IMR-90 (cell line): ENCODE measurements around the gene TAL2. TPM values are rescaled to one million over a fixed set of nuclear protein-coding genes. Genes with fewer than 3 reads are reported as not detected.

Experiments used
- ATAC-seq: fragments of 200-7000 bp; cut with Tn5 transposase; 2 replicates; pipeline ENCODE4 v1.9.1; 2020; ENCODE audit warnings: low read depth, mild to moderate bottlenecking, moderate library complexity
- BruUV-seq: library from RNA; stranded (reverse); fragments of 400-500 nt; replicated peaks from 2 replicates; lab custom pipeline; 2021; lab: Mats Ljungman, UMichigan
- CTCF ChIA-PET: fragments of 300-600 bp; formaldehyde crosslinking; extraction: SDS; loops from one replicate; lab custom pipeline; 2021; ENCODE audit warnings: antibody characterized with exemption; lab: Yijun Ruan, JAX
- POLR2A ChIA-PET: fragments of 300-600 bp; sonication (Branson Sonifier 250); formaldehyde crosslinking; loops from one replicate; lab custom pipeline; 2022; ENCODE audit warnings: antibody characterized with exemption; ENCODE audit not compliant: unreplicated experiment; lab: Charles Lee
- DNase-seq: peaks from one replicate; pipeline ENCODE4 v3.0.0; 2013
- H2AFZ ChIP-seq: replicated peaks from 2 replicates; pipeline ENCODE3; 2013; ENCODE audit warnings: low read length, mild to moderate bottlenecking; ENCODE audit not compliant: poor library complexity
- H2AK5ac ChIP-seq: 2 replicates; pipeline ENCODE4 v1.6.1; 2013; ENCODE audit warnings: low read depth, low read length, inconsistent platforms
- H2AK9ac ChIP-seq: replicated peaks from 2 replicates; pipeline ENCODE3; 2013; ENCODE audit warnings: mild to moderate bottlenecking, low read depth, low read length, moderate library complexity; ENCODE audit not compliant: poor library complexity
- H2BK120ac ChIP-seq: 2 replicates; pipeline ENCODE4 v1.6.1; 2013; ENCODE audit warnings: low read depth, low read length, inconsistent platforms
- H2BK15ac ChIP-seq: 3 replicates; pipeline ENCODE4 v1.6.1; 2013; ENCODE audit warnings: low read depth, low read length, inconsistent platforms
- H2BK20ac ChIP-seq: 2 replicates; pipeline ENCODE4 v1.6.1; 2013; ENCODE audit warnings: low read depth, mild to moderate bottlenecking, inconsistent platforms, low read length, moderate library complexity
- H2BK5ac ChIP-seq: 2 replicates; pipeline ENCODE4 v1.6.1; 2013; ENCODE audit warnings: mild to moderate bottlenecking, low read depth, low read length, inconsistent platforms; ENCODE audit not compliant: poor library complexity, severe bottlenecking
- H3K14ac ChIP-seq: replicated peaks from 2 replicates; pipeline ENCODE4 v1.6.1; 2013; ENCODE audit warnings: low read depth, low read length, inconsistent platforms
- H3K18ac ChIP-seq: 2 replicates; pipeline ENCODE4 v1.6.1; 2013; ENCODE audit warnings: low read depth, low read length, control low read depth
- H3K23ac ChIP-seq: 2 replicates; pipeline ENCODE4 v1.6.1; 2013; ENCODE audit warnings: low read depth, low read length, inconsistent platforms
- H3K27ac ChIP-seq: 2 replicates; pipeline ENCODE4 v1.5.1; 2013; ENCODE audit warnings: mild to moderate bottlenecking, control low read depth, low read length; ENCODE audit not compliant: insufficient read depth
- H3K27me3 ChIP-seq: 2 replicates; pipeline ENCODE4 v1.6.1; 2013; ENCODE audit warnings: low read length; ENCODE audit not compliant: control insufficient read depth, insufficient read depth
- H3K36me3 ChIP-seq: 2 replicates; pipeline ENCODE4 v1.6.1; 2013; ENCODE audit warnings: low read length, mixed read lengths; ENCODE audit not compliant: control insufficient read depth, insufficient read depth
- H3K4ac ChIP-seq: 2 replicates; pipeline ENCODE4 v1.6.1; 2013; ENCODE audit warnings: low read depth, low read length, inconsistent platforms
- H3K4me1 ChIP-seq: 2 replicates; pipeline ENCODE4 v1.6.1; 2013; ENCODE audit warnings: low read length, mixed read lengths; ENCODE audit not compliant: control insufficient read depth, insufficient read depth
- H3K4me2 ChIP-seq: 2 replicates; pipeline ENCODE4 v1.6.1; 2013; ENCODE audit warnings: low read depth, mild to moderate bottlenecking, control low read depth, low read length, moderate library complexity
- H3K4me3 ChIP-seq: 2 replicates; pipeline ENCODE4 v1.5.1; 2013; ENCODE audit warnings: low read depth, mild to moderate bottlenecking, control low read depth, low read length, moderate library complexity; ENCODE audit not compliant: insufficient read depth
- H3K56ac ChIP-seq: 2 replicates; pipeline ENCODE4 v1.6.1; 2013; ENCODE audit warnings: low read length, inconsistent platforms; ENCODE audit not compliant: insufficient read depth; ENCODE audit errors: extremely low read depth
- H3K79me1 ChIP-seq, 2 experiments: 2 replicates each; pipeline ENCODE4 v1.6.1; 2013; ENCODE audit warnings: low read length in 2 of 2, inconsistent platforms in 1 of 2, low read depth in 1 of 2
- H3K9ac ChIP-seq: 2 replicates; pipeline ENCODE4 v1.6.1; 2013; ENCODE audit warnings: low read depth, low read length, control low read depth
- H3K9me1 ChIP-seq: 2 replicates; pipeline ENCODE4 v1.6.1; 2013; ENCODE audit warnings: low read length, inconsistent platforms; ENCODE audit not compliant: insufficient read depth
- H3K9me3 ChIP-seq: 2 replicates; pipeline ENCODE4 v1.6.1; 2013; ENCODE audit warnings: low read length; ENCODE audit not compliant: control insufficient read depth, insufficient read depth
- H4K20me1 ChIP-seq: 2 replicates; pipeline ENCODE4 v1.6.1; 2013; ENCODE audit warnings: low read length, inconsistent platforms; ENCODE audit not compliant: insufficient read depth
- H4K5ac ChIP-seq: 2 replicates; pipeline ENCODE4 v1.6.1; 2013; ENCODE audit warnings: mild to moderate bottlenecking, low read depth, low read length, control low read depth
- H4K8ac ChIP-seq, 2 experiments: 2 replicates each; pipeline ENCODE4 v1.6.1; 2013; ENCODE audit warnings: low read depth in 2 of 2, low read length in 2 of 2, control low read depth in 1 of 2, inconsistent platforms in 1 of 2
- H4K91ac ChIP-seq: 2 replicates; pipeline ENCODE4 v1.6.1; 2013; ENCODE audit warnings: low read depth, low read length, inconsistent platforms; ENCODE audit not compliant: insufficient read depth
- BHLHE40 ChIP-seq: fragments of 150-350 bp; IDR thresholded peaks from 2 replicates; pipeline ENCODE4 v1.6.1; 2016; ENCODE audit warnings: mild to moderate bottlenecking, low read depth, low read length
- CEBPB ChIP-seq: IDR thresholded peaks from 2 replicates; pipeline ENCODE4 v1.6.1; 2012; ENCODE audit warnings: low read depth, low read length, improper control_type of control experiment
- CTCF ChIP-seq: conservative IDR thresholded peaks from 2 replicates; pipeline ENCODE4 v1.5.1; 2012; ENCODE audit warnings: mild to moderate bottlenecking, low read depth, low read length, improper control_type of control experiment
- ELK1 ChIP-seq: fragments of 150-350 bp; IDR thresholded peaks from 2 replicates; pipeline ENCODE4 v1.6.1; 2016; ENCODE audit warnings: low read depth, mild to moderate bottlenecking, low read length, moderate library complexity, borderline replicate concordance
- FOS ChIP-seq: fragments of 150-350 bp; IDR thresholded peaks from 2 replicates; pipeline ENCODE4 v1.6.1; 2016; ENCODE audit warnings: low read depth, low read length
- MAZ ChIP-seq: IDR thresholded peaks from 2 replicates; pipeline ENCODE4 v1.6.1; 2012; ENCODE audit warnings: low read depth, mild to moderate bottlenecking, low read length, improper control_type of control experiment, moderate library complexity, borderline replicate concordance
- NFE2L2 ChIP-seq: fragments of 150-350 bp; IDR thresholded peaks from 2 replicates; pipeline ENCODE4 v1.6.1; 2016; ENCODE audit warnings: low read depth, mild to moderate bottlenecking, low read length
- POLR2A ChIP-seq: IDR thresholded peaks from 2 replicates; pipeline ENCODE4 v1.6.1; 2012; ENCODE audit warnings: mild to moderate bottlenecking, low read depth, low read length
- RAD21 ChIP-seq: IDR thresholded peaks from 2 replicates; pipeline ENCODE4 v1.6.1; 2012; ENCODE audit warnings: low read length, improper control_type of control experiment
- RCOR1 ChIP-seq: IDR thresholded peaks from 2 replicates; pipeline ENCODE4 v1.6.1; 2012; ENCODE audit warnings: mild to moderate bottlenecking, low read length, improper control_type of control experiment; ENCODE audit not compliant: insufficient replicate concordance
- RFX5 ChIP-seq: IDR thresholded peaks from 2 replicates; pipeline ENCODE4 v1.8.0; 2012; ENCODE audit warnings: low read depth, mild to moderate bottlenecking, low read length, moderate library complexity
- SMC3 ChIP-seq: fragments of 150-350 bp; IDR thresholded peaks from 2 replicates; pipeline ENCODE4 v1.6.1; 2016; ENCODE audit warnings: low read depth, mild to moderate bottlenecking, antibody characterized with exemption, low read length, moderate library complexity
- dilution Hi-C: fragments of 300-500 bp; cut with HindIII; formaldehyde crosslinking; loops from one replicate; pipeline ENCODE4 v1.14.3; 2018; ENCODE audit warnings: low sequenced_read_pairs; ENCODE audit not compliant: unreplicated experiment
- in situ Hi-C: fragments of 300-500 bp; cut with MboI; formaldehyde crosslinking; loops from 3 replicates; pipeline ENCODE4 v1.14.3; 2019; ENCODE audit warnings: low sequenced_read_pairs, inconsistent platforms, mixed read lengths
- intact Hi-C: fragments of 100-400 bp; cut with micrococcal nuclease; formaldehyde crosslinking; loops from 2 replicates; pipeline ENCODE4 v1.10.0; 2022
- polyA plus RNA-seq, 3 experiments: library from polyadenylated mRNA; depleted of rRNA; stranded (reverse); fragments of >200 nt; gene quantifications; 2 replicates each; pipeline ENCODE4 v1.2.3, GENCODE V29; 2012; ENCODE audit warnings: low replicate concordance in 1 of 3
- total RNA-seq: library from RNA; depleted of rRNA; stranded (reverse); fragments of >200 nt; gene quantifications from 2 replicates; pipeline ENCODE4 v1.2.3, GENCODE V29; 2012

Gene TAL2
- total and polyA plus RNA-seq, 2 of the 4 experiments (the other 2 are of a cell fraction): 0.26 TPM; not detected in 1

- TF ChIP-seq POLR2A (no peak), FOS (no peak), RFX5 (no peak), CTCF (no peak), RCOR1 (no peak), ELK1 (no peak), NFE2L2 (no peak), BHLHE40 (no peak), CEBPB (no peak), SMC3 (no peak), RAD21 (no peak), MAZ (no peak)
- H4K8ac ChIP-seq: no peak overlapping the region
- no peak overlapping the region for H3K23ac ChIP-seq
- in situ Hi-C loops (no loop called here), dilution Hi-C loops (no loop called here), intact Hi-C loops (no loop called here)
- H2AK5ac ChIP-seq: no peak overlapping the region
- no peak overlapping the region for H3K4me3 ChIP-seq
- H3K56ac ChIP-seq: no peak overlapping the region
- H2AFZ ChIP-seq: no peak overlapping the region
- H3K79me1 ChIP-seq: no peaks in the 10 kb centered on the region
- BruUV-seq: no TSS peak
- H3K4me2 ChIP-seq: no peak overlapping the region
- no peaks in the 10 kb centered on the region for H3K27me3 ChIP-seq
- DNase-seq: no peak
- H3K36me3 ChIP-seq: peaks cover 1% of the 10 kb centered on the region; the same call in 1 of the 2 replicates
- ATAC-seq: no peak
- H3K27ac ChIP-seq: no peak overlapping the region
- no peaks in the 10 kb centered on the region for H3K4me1 ChIP-seq
- no peaks in the 10 kb centered on the region for H4K20me1 ChIP-seq
- no peaks in the 10 kb centered on the region for H3K9me1 ChIP-seq
- POLR2A ChIA-PET: no interaction called here
- no peak overlapping the region for H2BK20ac ChIP-seq
- no peak overlapping the region for H3K9ac ChIP-seq
- no peak overlapping the region for H4K91ac ChIP-seq
- no peak overlapping the region for H4K5ac ChIP-seq
- H3K9me3 ChIP-seq: no peaks in the 10 kb centered on the region
- no peak overlapping the region for H2BK5ac ChIP-seq
- H2BK120ac ChIP-seq: no peak overlapping the region
- no peak overlapping the region for H2AK9ac ChIP-seq
- H3K18ac ChIP-seq: no peak overlapping the region
- no peak overlapping the region for H3K14ac ChIP-seq
- no peak overlapping the region for H2BK15ac ChIP-seq
- H3K4ac ChIP-seq: no peak overlapping the region
- CTCF ChIA-PET: no interaction called here
Measured at GRCh38 chr9:105639936-105640335, 22.3 kb upstream of the TAL2 start.
